ENCODE measurements around the gene CAPN11.
A peak's percentile ranks its signal among the peaks of the same experiment; 100 is the strongest.

The CAPN11 gene

DNA sequence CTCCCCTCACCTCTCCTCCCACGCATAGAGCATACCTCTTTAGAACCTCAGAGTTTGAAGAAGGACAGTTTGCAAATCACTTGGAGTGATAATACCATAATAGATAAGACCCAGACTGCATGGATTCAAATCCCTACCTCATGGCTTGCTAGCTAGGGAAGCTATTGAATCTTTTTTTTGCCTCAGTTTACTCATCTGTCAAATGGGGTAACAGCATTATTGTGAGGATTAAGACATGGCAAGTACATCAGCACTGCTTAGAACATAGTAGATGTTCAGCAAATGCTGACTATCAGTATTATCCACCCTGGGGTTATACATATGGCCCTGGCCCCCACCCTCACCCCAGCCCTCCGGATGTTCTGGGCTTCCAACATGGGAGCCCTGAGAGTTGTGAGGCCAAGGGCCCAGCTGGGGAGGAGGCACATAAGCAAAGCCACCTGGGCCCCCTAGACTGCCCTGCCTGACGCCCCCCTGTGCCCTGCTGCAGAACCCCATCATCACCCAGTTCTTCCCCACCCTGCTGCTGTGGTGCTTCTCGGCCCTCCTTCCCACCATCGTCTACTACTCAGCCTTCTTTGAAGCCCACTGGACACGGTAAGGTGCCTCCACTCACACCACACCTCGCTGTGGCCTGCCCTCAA lies 9.1 kb upstream of the CAPN11 start:
- no peak for TF ChIP-seq TAF1 (IDR thresholded peaks at IDR 0.05; ENCODE audit: borderline replicate concordance, insufficient read depth, low read length)
- TF ChIP-seq, protein P1, sequence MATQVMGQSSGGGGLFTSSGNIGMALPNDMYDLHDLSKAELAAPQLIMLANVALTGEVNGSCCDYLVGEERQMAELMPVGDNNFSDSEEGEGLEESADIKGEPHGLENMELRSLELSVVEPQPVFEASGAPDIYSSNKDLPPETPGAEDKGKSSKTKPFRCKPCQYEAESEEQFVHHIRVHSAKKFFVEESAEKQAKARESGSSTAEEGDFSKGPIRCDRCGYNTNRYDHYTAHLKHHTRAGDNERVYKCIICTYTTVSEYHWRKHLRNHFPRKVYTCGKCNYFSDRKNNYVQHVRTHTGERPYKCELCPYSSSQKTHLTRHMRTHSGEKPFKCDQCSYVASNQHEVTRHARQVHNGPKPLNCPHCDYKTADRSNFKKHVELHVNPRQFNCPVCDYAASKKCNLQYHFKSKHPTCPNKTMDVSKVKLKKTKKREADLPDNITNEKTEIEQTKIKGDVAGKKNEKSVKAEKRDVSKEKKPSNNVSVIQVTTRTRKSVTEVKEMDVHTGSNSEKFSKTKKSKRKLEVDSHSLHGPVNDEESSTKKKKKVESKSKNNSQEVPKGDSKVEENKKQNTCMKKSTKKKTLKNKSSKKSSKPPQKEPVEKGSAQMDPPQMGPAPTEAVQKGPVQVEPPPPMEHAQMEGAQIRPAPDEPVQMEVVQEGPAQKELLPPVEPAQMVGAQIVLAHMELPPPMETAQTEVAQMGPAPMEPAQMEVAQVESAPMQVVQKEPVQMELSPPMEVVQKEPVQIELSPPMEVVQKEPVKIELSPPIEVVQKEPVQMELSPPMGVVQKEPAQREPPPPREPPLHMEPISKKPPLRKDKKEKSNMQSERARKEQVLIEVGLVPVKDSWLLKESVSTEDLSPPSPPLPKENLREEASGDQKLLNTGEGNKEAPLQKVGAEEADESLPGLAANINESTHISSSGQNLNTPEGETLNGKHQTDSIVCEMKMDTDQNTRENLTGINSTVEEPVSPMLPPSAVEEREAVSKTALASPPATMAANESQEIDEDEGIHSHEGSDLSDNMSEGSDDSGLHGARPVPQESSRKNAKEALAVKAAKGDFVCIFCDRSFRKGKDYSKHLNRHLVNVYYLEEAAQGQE (IDR thresholded peaks at IDR 0.05; ENCODE audit: insufficient read depth in 1 of 2, low read depth in 2 of 2, low read length in 2 of 2) = no peak

DNA sequence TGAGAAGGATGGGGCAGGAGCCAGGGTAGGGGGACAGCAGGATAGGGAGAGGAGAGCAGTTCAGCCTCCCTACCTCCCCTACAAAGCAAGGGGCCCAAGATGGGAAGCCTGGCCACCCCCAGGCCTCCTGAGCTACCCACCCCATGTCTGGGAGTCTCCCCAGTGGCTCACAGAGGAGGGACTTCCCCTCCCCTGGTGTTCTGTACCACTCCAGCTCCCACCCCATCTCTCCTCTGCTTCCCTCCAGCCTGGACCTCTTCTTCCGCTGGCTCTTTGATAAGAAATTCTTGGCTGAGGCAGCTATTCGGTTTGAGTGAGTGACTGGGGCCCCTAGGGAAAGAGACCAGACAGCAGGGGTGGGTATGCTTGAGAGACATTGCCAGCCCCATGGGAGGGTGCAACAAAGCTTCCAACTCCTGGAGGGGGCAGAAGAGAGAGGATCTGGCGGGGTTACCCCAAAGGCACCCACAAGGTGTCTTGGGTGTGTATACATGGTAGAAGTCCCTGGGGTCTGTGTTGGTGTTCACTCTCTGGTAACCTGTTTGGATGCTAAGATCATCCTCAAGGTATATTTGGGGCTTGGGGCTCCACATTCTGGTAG lies 8.2 kb upstream of the CAPN11 start:
- TF ChIP-seq, protein P1 (IDR thresholded peaks at IDR 0.05; ENCODE audit: insufficient read depth in 1 of 2, low read depth in 2 of 2, low read length in 2 of 2) = no peak
- TF ChIP-seq SIN3A (IDR thresholded peaks at IDR 0.05; ENCODE audit: borderline replicate concordance, insufficient read depth, low read length) (no peak), POLR2AphosphoS5 (IDR thresholded peaks at IDR 0.05; ENCODE audit: low read depth, low read length) (no peak), FOXP2 (optimal IDR thresholded peaks at IDR 0.05; ENCODE audit: borderline replicate concordance, extremely low read depth, extremely low read length, insufficient read depth) (no peak), TAF1 (IDR thresholded peaks at IDR 0.05; ENCODE audit: borderline replicate concordance, insufficient read depth, low read length) (no peak)

DNA sequence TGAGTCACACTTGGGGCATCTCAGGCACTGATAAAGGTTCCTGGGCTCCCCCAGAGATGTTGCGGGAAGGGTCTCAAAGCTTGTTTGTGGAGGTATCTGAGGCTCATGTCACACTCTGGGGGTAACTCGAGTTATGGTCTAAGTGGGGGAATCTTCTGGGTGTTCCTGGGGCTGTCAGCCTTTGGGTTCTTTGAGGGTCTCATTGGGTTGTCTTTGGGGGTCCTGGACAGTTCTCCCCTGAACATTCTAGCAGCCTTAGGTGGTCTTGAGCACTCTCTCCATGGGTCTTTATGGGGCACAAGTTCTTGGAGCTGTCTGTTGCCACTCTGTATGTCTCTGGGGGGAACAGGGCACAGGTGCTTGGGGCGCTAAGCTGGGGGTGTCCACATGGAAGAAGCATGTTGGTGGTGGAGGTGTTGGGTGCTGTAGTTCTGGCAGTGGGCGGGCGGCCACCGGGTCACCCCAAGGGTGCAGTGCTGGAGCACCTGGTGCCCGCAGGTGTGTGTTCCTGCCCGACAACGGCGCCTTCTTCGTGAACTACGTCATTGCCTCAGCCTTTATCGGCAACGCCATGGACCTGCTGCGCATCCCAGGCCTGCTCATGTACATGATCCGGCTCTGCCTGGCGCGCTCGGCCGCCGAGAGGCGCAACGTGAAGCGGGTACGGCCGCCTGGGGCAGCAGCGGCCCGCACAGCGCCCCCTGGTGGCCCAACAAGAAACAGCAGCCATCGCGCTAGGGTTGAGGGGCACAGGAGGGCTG lies 7.1 kb upstream of the CAPN11 start:
- TF ChIP-seq FOXP2 (optimal IDR thresholded peaks at IDR 0.05; ENCODE audit: borderline replicate concordance, extremely low read depth, extremely low read length, insufficient read depth) (peak; percentile 92), SIN3A (IDR thresholded peaks at IDR 0.05; ENCODE audit: borderline replicate concordance, insufficient read depth, low read length) (no peak)

DNA sequence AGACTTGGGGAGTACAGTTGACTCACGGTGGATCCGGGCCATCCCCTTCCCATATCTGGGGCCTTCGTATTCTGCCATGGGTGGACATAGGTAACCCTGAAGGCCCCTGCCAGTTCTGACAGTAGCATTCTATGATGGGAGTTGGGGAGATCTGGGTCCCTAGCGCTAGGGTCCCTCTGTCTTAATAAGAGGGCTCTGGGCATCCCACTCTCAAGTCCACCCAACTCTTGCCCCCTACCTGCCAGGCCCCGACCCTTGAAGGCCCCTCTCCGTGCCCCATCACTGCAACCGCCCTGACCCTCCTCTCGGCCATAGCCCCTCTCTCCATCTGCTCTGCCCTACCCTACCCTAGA lies 6.5 kb upstream of the CAPN11 start:
- TF ChIP-seq FOXP2 (optimal IDR thresholded peaks at IDR 0.05; ENCODE audit: borderline replicate concordance, extremely low read depth, extremely low read length, insufficient read depth) = no peak
- TF ChIP-seq TAF1 (IDR thresholded peaks at IDR 0.05; ENCODE audit: borderline replicate concordance, insufficient read depth, low read length) = no peak
- TF ChIP-seq SIN3A (IDR thresholded peaks at IDR 0.05; ENCODE audit: borderline replicate concordance, insufficient read depth, low read length) = no peak
- TF ChIP-seq, protein P1 (IDR thresholded peaks at IDR 0.05; ENCODE audit: insufficient read depth in 1 of 2, low read depth in 2 of 2, low read length in 2 of 2) = no peak
- no peak for TF ChIP-seq POLR2AphosphoS5 (IDR thresholded peaks at IDR 0.05; ENCODE audit: low read depth, low read length)

DNA sequence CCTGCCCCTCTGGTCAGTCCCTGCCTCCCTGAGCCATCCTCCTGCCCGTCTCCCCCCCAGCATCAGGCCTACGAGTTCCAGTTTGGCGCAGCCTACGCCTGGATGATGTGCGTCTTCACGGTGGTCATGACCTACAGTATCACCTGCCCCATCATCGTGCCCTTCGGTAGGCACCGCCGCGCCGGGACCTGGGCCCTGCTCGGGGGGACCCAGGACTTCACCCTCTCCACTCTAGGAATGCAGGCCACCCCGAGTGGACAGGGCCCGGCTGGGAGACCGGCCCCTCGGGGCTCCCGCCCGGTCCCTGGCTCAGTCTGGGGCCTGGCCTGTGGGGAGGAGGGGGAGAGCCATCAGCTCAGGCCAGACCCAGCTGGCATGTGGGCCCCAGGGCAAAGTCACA lies 6.1 kb upstream of the CAPN11 start:
- TF ChIP-seq, protein P1 (IDR thresholded peaks at IDR 0.05; ENCODE audit: insufficient read depth in 1 of 2, low read depth in 2 of 2, low read length in 2 of 2) = no peak
- TF ChIP-seq FOXP2 (optimal IDR thresholded peaks at IDR 0.05; ENCODE audit: borderline replicate concordance, extremely low read depth, extremely low read length, insufficient read depth) (no peak), TAF1 (IDR thresholded peaks at IDR 0.05; ENCODE audit: borderline replicate concordance, insufficient read depth, low read length) (no peak), SIN3A (IDR thresholded peaks at IDR 0.05; ENCODE audit: borderline replicate concordance, insufficient read depth, low read length) (no peak)

Measured in PFSK-1 (cell line).